Transverse colon (tissue), 4 donors: Measurements from ENCODE around the gene KMT2E.

Source experiments
- EP300 ChIP-seq: sonication (generic); formaldehyde crosslinking; IDR thresholded peaks from one replicate; pipeline ENCODE4 v1.6.1; 2017; ENCODE audit warnings: antibody characterized with exemption, low read depth
- POLR2A ChIP-seq: fragments of 450-650 bp; IDR thresholded peaks from one replicate; pipeline ENCODE4 v1.6.1; 2016; ENCODE audit warnings: antibody characterized with exemption, mild to moderate bottlenecking, moderate library complexity
- POLR2AphosphoS5 ChIP-seq, 3 donors: sonication (generic); formaldehyde crosslinking; IDR thresholded peaks; one replicate each; pipeline ENCODE4 v1.6.1; 2016; ENCODE audit warnings: antibody characterized with exemption in 3 of 3
- TF ChIP-seq, protein P1 (sequence below), 5 experiments: fragments of 200-600 bp in 3 of 5; fragments of 450-650 bp in 2 of 5; sonication (generic) in 3 of 5; IDR thresholded peaks; 1 replicate in 2 of 5; 2 replicates in 3 of 5; pipeline ENCODE4 v1.5.1; 2016 to 2017; ENCODE audit warnings: antibody characterized with exemption in 5 of 5, inconsistent platforms in 3 of 5, mild to moderate bottlenecking in 2 of 5, moderate library complexity in 1 of 5

GRCh38 chr7:105037319-105037718, 23.3 kb downstream of the KMT2E start:
- no peak for TF ChIP-seq POLR2A
- TF ChIP-seq, protein P1, sequence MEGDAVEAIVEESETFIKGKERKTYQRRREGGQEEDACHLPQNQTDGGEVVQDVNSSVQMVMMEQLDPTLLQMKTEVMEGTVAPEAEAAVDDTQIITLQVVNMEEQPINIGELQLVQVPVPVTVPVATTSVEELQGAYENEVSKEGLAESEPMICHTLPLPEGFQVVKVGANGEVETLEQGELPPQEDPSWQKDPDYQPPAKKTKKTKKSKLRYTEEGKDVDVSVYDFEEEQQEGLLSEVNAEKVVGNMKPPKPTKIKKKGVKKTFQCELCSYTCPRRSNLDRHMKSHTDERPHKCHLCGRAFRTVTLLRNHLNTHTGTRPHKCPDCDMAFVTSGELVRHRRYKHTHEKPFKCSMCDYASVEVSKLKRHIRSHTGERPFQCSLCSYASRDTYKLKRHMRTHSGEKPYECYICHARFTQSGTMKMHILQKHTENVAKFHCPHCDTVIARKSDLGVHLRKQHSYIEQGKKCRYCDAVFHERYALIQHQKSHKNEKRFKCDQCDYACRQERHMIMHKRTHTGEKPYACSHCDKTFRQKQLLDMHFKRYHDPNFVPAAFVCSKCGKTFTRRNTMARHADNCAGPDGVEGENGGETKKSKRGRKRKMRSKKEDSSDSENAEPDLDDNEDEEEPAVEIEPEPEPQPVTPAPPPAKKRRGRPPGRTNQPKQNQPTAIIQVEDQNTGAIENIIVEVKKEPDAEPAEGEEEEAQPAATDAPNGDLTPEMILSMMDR (IDR thresholded peaks at IDR 0.05), result no peak
- TF ChIP-seq EP300, result no peak
- TF ChIP-seq POLR2AphosphoS5 (IDR thresholded peaks at IDR 0.05), result no peak
